Testis (tissue), 3 donors: Measurements from ENCODE around the gene POLR2F. TPM values are rescaled to one million over a fixed set of nuclear protein-coding genes. Genes with fewer than 3 reads are reported as not detected.

ENCODE experiments used
- DNase-seq: peaks from one replicate; pipeline ENCODE4 v3.0.0-alpha.2; 2019
- H3K27ac ChIP-seq, 2 donors: fragments of 200-600 bp; sonication (generic); one replicate each; pipeline ENCODE4 v1.5.1; 2019
- H3K27me3 ChIP-seq: fragments of 200-600 bp; sonication (generic); one replicate; pipeline ENCODE4 v1.5.1; 2019
- H3K36me3 ChIP-seq: fragments of 200-600 bp; sonication (generic); one replicate; pipeline ENCODE4 v1.5.1; 2017; ENCODE audit warnings: low read depth; ENCODE audit errors: missing control alignments
- H3K4me1 ChIP-seq: fragments of 200-600 bp; sonication (generic); one replicate; pipeline ENCODE4 v1.5.1; 2019
- H3K4me3 ChIP-seq, 2 donors: fragments of 200-600 bp; sonication (generic); one replicate each; pipeline ENCODE4 v1.5.1; 2017 to 2019
- H3K9me3 ChIP-seq: fragments of 200-600 bp; sonication (generic); one replicate; pipeline ENCODE4 v1.5.1; 2017
- POLR2A ChIP-seq: fragments of 450-650 bp; IDR thresholded peaks from one replicate; pipeline ENCODE4 v1.6.1; 2017; ENCODE audit warnings: antibody characterized with exemption, mild to moderate bottlenecking, moderate library complexity
- WGBS, 2 donors: methylation state at CpG; one replicate each; pipeline ENCODE4 v1.1.5; 2018; 5-methylcytosine and 5-hydroxymethylcytosine counted together
- intact Hi-C: fragments of 100-400 bp; cut with DNase I; formaldehyde crosslinking; loops from one replicate; pipeline ENCODE4 v1.15.1; 2023; ENCODE audit warnings: low total_unique reads
- polyA plus RNA-seq: library from polyadenylated mRNA; stranded (reverse); fragments of 350-450 nt; fragmentation: Illumina TruSeq; extraction: RNeasy Lipid Tissue Mini Kit (QIAGEN cat#74804); gene quantifications from one replicate; pipeline ENCODE4 v1.2.3, GENCODE V29; 2014; ENCODE audit warnings: low read depth, low replicate concordance; ENCODE audit not compliant: insufficient read depth
- total RNA-seq, 2 donors: library from RNA; depleted of rRNA; stranded (reverse); fragments of >200 nt; gene quantifications; one replicate each; pipeline ENCODE4 v1.2.3, GENCODE V29; 2016
- TF ChIP-seq, protein P1 (sequence below), 3 experiments: fragments of 450-650 bp in 2 of 3; fragments of 200-600 bp in 1 of 3; sonication (generic) in 1 of 3; IDR thresholded peaks; one replicate each; pipeline ENCODE4 v1.5.1; 2016 to 2019; ENCODE audit warnings: antibody characterized with exemption in 3 of 3, mild to moderate bottlenecking in 2 of 3, moderate library complexity in 1 of 3

POLR2F gene
- total and polyA plus RNA-seq, 3 donors from 2014 or later, result 88.7 to 137 (median 107) TPM

DNA sequence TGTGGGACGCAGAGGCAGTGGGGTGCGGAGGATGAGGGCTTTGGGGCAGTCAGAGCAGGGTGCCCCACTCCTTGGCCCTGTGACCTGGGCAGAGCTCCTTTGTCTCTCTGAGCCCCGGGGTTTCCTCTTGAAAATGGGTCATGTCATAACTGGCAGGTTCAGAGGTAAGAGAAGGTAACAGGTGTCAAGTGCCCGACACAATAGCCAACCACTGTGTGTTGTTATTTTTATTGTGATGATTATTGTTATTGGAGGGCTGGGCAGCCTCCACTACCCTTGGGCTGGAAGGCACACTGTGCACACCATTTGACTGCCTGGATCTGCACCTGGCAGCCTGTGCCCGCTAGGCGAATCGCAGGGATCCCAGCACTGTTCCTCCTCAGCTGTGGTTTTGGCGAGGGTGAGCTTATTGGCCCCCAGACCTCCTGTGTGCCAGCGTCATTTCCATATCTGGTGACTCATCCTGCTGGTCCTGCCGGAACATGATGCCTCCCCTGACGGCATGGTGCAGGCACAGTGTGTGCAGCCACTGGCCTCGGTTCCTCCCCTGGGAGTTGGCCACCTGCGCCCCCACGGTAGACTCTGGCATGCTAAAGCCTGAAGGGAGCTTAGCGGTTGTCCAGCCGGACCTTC lies 46.3 kb downstream of the POLR2F start:
- Histone ChIP-seq H3K9me3 (no peaks in the 10 kb centered on the region), H3K4me3 (no peak overlapping the region), H3K36me3 (no peaks in the 10 kb centered on the region), H3K27me3 (no peaks in the 10 kb centered on the region), H3K27ac (no peak overlapping the region), H3K4me1 (no peaks in the 10 kb centered on the region)
- no peak for DNase-seq
- intact Hi-C loops, result no loop called here
- TF ChIP-seq POLR2A, result no peak
- TF ChIP-seq, protein P1, sequence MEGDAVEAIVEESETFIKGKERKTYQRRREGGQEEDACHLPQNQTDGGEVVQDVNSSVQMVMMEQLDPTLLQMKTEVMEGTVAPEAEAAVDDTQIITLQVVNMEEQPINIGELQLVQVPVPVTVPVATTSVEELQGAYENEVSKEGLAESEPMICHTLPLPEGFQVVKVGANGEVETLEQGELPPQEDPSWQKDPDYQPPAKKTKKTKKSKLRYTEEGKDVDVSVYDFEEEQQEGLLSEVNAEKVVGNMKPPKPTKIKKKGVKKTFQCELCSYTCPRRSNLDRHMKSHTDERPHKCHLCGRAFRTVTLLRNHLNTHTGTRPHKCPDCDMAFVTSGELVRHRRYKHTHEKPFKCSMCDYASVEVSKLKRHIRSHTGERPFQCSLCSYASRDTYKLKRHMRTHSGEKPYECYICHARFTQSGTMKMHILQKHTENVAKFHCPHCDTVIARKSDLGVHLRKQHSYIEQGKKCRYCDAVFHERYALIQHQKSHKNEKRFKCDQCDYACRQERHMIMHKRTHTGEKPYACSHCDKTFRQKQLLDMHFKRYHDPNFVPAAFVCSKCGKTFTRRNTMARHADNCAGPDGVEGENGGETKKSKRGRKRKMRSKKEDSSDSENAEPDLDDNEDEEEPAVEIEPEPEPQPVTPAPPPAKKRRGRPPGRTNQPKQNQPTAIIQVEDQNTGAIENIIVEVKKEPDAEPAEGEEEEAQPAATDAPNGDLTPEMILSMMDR (IDR thresholded peaks at IDR 0.05), result no peak
- 65 to 76% methylated on average over 12 to 16 of the region's 16 CpGs for WGBS, 2 donors

DNA sequence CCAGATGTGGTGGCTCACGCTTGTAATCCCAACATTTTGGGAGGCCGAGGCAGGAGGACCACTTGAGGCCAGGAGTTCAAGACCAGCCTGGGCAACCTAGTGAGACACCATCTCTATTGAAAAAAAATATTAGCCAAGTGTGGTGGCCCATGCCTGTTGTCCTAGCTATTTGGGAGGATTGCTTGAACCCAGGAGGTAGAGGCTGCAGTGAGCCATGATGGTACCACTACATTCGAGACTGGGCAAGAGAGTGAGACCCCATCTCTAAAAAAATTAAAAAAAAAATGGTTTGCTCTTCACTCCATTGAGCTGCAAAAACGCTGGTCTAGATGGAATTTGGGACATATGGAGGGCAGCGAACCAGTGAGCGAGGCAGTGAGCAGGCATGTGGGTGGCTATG lies 52.4 kb downstream of the POLR2F start:
- H3K27me3 ChIP-seq, result no peaks in the 10 kb centered on the region
- H3K4me3 ChIP-seq, result no peak overlapping the region
- WGBS, 2 donors, result 90 to 93% methylated on average over 6 of the region's 6 CpGs
- DNase-seq, result no peak
- no peaks in the 10 kb centered on the region for H3K36me3 ChIP-seq
- intact Hi-C loops, result no loop called here
- no peaks in the 10 kb centered on the region for H3K4me1 ChIP-seq
- no peak for TF ChIP-seq POLR2A
- TF ChIP-seq, protein P1 (IDR thresholded peaks at IDR 0.05), result no peak
- no peak overlapping the region for H3K27ac ChIP-seq
- no peaks in the 10 kb centered on the region for H3K9me3 ChIP-seq

DNA sequence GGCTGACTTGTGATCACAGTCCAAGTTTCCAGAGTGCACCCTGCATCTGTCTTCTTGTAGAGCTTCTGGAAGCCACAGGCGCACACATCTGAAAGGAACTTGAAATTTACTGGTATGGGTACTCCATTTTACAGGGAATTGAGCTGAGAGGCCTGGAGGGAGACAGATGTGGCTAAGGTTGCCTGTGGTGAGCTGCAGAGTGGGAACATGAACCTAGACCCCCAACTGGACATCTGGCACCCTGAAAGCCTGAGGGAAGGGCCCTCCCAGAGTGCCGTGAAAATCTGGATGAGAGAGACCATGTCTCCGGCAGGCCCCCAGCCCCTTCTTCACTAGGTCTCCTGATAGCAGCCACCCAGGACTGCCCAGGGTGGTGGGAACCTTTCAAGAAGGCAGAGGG lies 53.4 kb downstream of the POLR2F start:
- TF ChIP-seq, protein P1 (IDR thresholded peaks at IDR 0.05), result no peak
- no peak for TF ChIP-seq POLR2A
- DNase-seq, result no peak
- Histone ChIP-seq H3K27me3 (no peaks in the 10 kb centered on the region), H3K9me3 (no peaks in the 10 kb centered on the region), H3K4me3 (no peak overlapping the region), H3K36me3 (no peaks in the 10 kb centered on the region), H3K4me1 (no peaks in the 10 kb centered on the region), H3K27ac (no peak overlapping the region)
- 60 to 93% methylated on average over 1 to 3 of the region's 3 CpGs for WGBS, 2 donors
- intact Hi-C loops, result no loop called here

DNA sequence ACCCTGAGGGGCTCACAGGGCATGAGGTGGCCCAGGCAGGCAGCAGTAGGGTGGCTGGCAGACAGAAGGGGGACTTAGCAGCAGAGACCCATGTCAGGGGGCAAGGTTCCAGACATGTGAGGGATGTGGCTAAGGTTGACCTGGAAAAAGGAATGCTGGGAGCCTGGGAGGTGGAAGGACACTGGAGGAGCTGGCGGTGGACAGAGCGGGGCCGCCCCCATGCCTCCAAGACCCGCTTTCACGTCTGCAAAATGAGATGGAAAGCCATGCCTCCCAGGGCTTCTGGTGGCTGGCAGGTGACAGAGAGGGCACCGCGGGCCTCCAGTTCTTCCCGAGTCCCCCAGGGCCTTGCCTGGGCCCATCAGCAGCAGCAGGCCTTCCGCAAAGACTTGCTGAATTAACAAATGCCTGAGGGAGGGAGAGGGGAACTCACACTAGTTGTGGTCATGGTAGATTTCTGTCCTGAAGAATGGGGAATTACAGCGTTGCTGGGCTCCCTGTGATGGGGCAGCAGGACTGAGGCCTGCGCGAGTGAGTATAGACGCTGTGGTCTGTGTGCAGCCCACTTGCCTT lies 53.9 kb downstream of the POLR2F start:
- no peak overlapping the region for H3K4me3 ChIP-seq
- DNase-seq, result no peak
- intact Hi-C loops, result no loop called here
- WGBS, 2 donors, result 84 to 88% methylated on average over 13 of the region's 13 CpGs
- H3K4me1 ChIP-seq, result no peaks in the 10 kb centered on the region
- no peaks in the 10 kb centered on the region for H3K27me3 ChIP-seq
- H3K36me3 ChIP-seq, result no peaks in the 10 kb centered on the region
- TF ChIP-seq, protein P1 (IDR thresholded peaks at IDR 0.05), result no peak
- TF ChIP-seq POLR2A, result no peak
- no peaks in the 10 kb centered on the region for H3K9me3 ChIP-seq
- no peak overlapping the region for H3K27ac ChIP-seq
